ENCODE data around the gene FRY.

Gene FRY

DNA sequence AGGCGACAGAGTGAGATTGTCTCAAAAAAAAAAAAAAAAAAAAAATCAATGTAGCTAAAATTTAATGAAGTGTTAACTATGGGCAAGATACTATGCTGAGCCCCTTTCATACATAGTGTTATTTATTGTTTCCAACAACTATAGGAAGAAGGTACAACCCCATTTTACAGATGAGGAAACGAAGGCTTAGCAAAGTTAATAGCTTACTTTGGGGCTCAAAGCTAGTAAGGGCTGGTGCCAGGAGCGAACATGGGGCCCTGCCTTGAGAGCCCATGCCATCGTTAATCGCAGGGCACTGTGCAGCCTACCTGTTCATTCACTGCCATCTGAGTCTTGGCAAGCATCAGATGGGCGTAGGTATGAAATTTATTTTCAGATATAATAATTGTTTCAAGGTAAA is 1.9 kb upstream of the FRY start:
- DNase-seq (ENCODE audit: extremely low spot score): no peak
- TF ChIP-seq, protein P1, sequence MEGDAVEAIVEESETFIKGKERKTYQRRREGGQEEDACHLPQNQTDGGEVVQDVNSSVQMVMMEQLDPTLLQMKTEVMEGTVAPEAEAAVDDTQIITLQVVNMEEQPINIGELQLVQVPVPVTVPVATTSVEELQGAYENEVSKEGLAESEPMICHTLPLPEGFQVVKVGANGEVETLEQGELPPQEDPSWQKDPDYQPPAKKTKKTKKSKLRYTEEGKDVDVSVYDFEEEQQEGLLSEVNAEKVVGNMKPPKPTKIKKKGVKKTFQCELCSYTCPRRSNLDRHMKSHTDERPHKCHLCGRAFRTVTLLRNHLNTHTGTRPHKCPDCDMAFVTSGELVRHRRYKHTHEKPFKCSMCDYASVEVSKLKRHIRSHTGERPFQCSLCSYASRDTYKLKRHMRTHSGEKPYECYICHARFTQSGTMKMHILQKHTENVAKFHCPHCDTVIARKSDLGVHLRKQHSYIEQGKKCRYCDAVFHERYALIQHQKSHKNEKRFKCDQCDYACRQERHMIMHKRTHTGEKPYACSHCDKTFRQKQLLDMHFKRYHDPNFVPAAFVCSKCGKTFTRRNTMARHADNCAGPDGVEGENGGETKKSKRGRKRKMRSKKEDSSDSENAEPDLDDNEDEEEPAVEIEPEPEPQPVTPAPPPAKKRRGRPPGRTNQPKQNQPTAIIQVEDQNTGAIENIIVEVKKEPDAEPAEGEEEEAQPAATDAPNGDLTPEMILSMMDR (IDR thresholded peaks at IDR 0.05; ENCODE audit: control extremely low read depth, extremely low read depth, low read depth, missing control alignments): no peak
- POLR2A ChIA-PET: interaction anchor here (0.7 kb wide), 1 partner anchor 79 kb away, joined by 4 read pairs; no protein-coding TSS in a partner anchor
- CTCF ChIA-PET: interaction anchor here (1.2 to 2.0 kb wide), 2 partner anchors 9 to 12 kb away, joined by 3 to 6 read pairs; no protein-coding TSS in a partner anchor

DNA sequence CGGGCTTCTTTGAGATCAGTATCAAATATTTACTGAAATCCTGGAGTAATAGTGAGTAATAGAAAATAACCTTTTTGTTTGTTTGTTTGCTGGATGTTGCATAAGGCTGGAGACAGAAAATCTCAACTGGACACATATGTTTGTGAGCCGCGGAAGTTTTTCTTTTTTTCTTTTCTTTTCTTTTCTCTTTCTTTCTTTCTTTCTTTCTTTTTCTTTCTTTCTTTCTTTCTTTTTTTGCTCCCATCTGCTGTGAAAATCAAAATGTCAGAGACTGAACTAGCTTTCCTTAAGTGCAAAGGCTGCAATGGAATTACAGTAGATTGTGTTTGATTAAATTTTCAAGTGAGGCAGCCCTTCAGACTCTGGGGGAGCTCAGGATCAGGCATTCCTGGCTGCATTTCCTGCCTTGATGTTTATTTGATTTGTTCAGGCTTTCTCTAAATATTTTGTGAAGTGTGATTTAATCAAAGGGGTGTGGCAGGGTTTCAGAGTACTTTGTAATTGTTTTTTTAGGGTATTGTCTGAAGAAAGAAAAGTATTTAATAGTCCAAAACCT is 319 bp downstream of the FRY start:
- POLR2A ChIA-PET: no interaction called here
- TF ChIP-seq, protein P1 (IDR thresholded peaks at IDR 0.05; ENCODE audit: control extremely low read depth, extremely low read depth, low read depth, missing control alignments): no peak
- CTCF ChIA-PET: interaction anchor here (1.0 to 2.2 kb wide), 6 partner anchors 9 to 122 kb away, joined by 3 to 11 read pairs (median 4); no protein-coding TSS in a partner anchor
- DNase-seq (ENCODE audit: extremely low spot score): no peak

DNA sequence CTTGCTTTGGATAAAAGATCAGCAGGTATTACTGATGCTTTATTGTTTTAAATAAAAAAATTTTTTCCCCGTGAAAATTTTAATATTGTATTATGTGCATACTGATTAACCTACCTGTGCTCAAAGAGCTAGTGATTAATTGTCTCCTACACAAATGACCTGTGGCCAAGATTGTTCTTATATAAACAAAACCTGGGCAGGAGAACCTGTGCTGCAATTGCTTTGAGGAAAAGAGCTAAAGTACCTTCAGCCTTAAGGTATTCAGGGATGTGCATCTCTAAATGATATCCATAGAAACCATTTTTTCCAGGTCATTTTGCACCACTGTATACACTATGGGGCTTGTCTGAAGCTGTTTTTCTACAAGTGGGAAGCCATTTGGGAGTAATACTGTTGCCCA is 1.2 kb downstream of the FRY start:
- POLR2A ChIA-PET: no interaction called here
- CTCF ChIA-PET: interaction anchor here (0.8 to 2.2 kb wide), 4 partner anchors 9 to 304 kb away, joined by 3 to 7 read pairs (median 4); no protein-coding TSS in a partner anchor
- DNase-seq (ENCODE audit: extremely low spot score): no peak
- TF ChIP-seq, protein P1 (IDR thresholded peaks at IDR 0.05; ENCODE audit: control extremely low read depth, extremely low read depth, low read depth, missing control alignments): no peak

DNA sequence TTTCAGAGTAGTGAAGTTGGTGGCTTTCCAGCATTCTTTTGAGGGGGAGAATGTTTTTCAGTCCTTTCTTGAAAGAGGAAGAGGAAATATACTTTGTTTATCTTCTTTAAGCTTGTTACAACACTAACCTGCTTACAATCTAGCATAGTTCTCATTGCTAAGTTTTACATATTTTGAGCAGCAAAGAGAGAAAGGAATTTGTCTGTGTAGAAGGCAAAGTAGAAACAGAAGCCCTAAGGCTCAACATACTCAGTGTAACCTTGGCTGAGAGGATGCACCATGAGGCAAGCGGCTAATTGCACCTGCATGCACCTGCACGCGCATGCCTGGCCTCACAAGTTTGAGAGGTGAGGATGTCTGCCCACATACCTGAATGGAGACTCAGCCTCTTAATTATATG is 2.2 kb downstream of the FRY start:
- TF ChIP-seq, protein P1 (IDR thresholded peaks at IDR 0.05; ENCODE audit: control extremely low read depth, extremely low read depth, low read depth, missing control alignments): no peak
- CTCF ChIA-PET: interaction anchor here (1.5 kb wide), 1 partner anchor 12 kb away, joined by 3 read pairs; no protein-coding TSS in a partner anchor
- POLR2A ChIA-PET: no interaction called here
- DNase-seq (ENCODE audit: extremely low spot score): no peak

DNA sequence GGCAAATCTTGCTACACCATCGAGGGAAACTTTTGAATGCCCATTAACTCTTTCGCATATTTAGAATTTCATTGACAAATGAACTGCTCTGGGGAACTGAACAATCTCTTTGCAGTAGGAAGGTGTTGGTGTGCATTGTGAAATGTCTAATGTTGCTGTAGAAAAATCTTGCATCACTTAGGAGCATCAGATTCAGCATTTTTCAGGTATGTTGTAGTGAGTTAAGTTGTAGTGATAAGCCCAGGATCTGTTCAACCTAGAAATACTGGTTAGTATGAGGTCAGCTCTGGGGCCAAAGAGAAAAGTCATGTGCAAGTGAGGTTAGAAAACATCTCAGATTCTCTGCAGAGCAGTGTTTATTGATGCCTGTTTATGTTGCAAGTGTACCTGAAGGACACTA is 4.1 kb downstream of the FRY start:
- TF ChIP-seq, protein P1 (IDR thresholded peaks at IDR 0.05; ENCODE audit: control extremely low read depth, extremely low read depth, low read depth, missing control alignments): no peak
- ChIA-PET CTCF (interaction anchor here (1.5 kb wide), 1 partner anchor 9 kb away, joined by 3 read pairs; no protein-coding TSS in a partner anchor), POLR2A (no interaction called here)
- DNase-seq (ENCODE audit: extremely low spot score): no peak

DNA sequence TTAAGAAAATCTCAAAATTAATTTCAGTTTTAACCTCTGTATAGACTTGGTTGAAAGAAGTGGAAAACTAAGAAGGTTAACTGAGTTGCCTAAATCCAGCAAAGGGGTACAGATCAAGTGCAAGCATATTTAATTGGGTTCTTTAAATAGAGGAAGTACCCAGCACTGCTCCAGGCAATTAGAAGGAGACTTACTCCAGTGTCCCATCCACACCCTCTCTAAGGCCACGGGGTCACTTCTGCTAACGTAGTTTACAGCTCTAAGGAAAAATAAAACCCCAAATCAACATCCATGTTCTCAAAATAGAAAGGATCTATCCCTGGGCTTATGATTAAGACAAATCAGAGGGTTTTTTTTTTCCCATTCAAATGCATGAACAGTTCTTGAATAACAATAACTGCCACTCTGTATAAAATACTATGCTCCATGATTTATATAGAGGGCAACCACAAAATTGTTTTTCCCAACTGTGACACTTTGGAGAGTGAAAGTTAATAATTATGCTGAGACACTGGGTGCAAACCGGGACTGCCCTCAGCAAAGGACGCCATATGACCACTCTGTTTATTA is 4.6 kb downstream of the FRY start:
- no peak for DNase-seq (ENCODE audit: extremely low spot score)
- ChIA-PET POLR2A (no interaction called here), CTCF (interaction anchor here (1.0 to 1.5 kb wide), 2 partner anchors 10 to 35 kb away, joined by 3 read pairs; no protein-coding TSS in a partner anchor)
- TF ChIP-seq, protein P1 (IDR thresholded peaks at IDR 0.05; ENCODE audit: control extremely low read depth, extremely low read depth, low read depth, missing control alignments): no peak

Measured in GM10248 (cell line).